Stimulated activated CD4-positive, alpha-beta T cell treated with anti-CD3 and anti-CD28 coated beads, Interleukin-2, amount 100 ng/mL, for 24 hours (primary cell): ENCODE data around the gene IGSF3.
"Not testable (repeated sequence)": the region's sequence is repeated elsewhere in the genome, so short reads cannot be mapped to it uniquely, and the experiment has no call there.

Experiments
- DNase-seq, 2 donors: peaks; one replicate each; pipeline ENCODE4 v3.0.0-alpha.2; 2020

The IGSF3 gene

DNA sequence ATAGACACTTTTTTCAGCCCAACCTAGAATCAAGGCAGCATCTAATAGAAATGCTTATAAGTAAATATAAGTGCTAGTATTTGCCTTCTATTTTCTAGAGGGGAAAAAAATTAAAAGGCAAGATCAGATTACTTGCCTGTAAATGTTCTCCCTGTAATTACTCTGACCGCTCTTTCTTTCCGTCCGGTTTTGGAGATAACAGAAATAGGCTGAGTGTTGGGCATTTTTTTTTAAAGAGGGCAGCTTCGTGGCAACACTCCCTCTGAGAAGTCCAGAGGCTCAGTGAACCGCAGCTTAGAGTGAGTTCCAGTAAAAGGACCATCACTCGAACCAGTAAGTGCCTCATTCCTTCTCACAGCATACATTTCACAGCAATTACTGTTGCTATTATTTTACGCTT is 40.6 kb downstream of the IGSF3 start:
- not testable (repeated sequence) for DNase-seq

GRCh38 chr1:116625155-116625554 is 42.4 kb downstream of the IGSF3 start:
- not testable (repeated sequence) for DNase-seq

DNA sequence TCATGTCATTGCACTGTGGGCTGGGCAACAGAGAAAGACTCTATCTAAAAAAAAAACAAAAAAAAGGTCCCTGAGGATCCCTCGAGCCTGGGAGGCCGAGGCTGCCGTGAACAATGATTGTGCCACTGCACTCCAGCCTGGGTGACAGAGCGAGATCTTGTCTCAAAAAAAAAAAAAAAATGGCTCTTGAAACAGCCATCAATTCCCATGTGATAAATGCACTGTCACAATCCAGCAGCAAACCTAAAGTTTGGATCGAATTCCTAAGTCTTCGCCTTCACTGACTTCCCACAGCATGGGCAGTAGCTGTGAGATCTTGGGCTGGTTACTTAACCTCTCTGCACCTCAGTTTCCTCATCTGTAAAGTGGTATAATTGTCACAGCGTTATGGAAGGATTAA is 43.5 kb downstream of the IGSF3 start:
- DNase-seq, result no peak

- DNase-seq, result not testable (repeated sequence)
Measured at GRCh38 chr1:116622496-116622895, 45.0 kb downstream of the IGSF3 start.

GRCh38 chr1:116621756-116622155 is 45.8 kb downstream of the IGSF3 start:
- not testable (repeated sequence) for DNase-seq

DNA sequence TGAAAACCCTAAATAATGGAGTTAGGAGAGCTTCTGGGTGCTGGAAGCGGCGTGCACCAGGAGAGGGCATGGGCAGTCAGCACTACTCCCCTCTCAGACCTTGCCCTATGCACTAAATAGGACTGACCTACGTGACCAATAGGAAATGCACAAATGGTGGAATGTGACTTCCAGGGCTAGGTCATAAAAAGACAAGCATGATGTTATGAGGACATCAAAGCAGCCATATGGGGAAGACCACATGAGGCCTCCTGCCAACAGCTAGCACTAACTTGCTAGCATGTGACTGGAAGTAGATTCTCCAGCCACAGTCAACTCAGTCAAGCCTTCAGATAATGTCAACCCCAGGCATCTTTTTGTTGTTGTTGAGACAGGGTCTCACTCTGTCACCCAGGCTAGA is 47.1 kb downstream of the IGSF3 start:
- DNase-seq, result not testable (repeated sequence)

DNA sequence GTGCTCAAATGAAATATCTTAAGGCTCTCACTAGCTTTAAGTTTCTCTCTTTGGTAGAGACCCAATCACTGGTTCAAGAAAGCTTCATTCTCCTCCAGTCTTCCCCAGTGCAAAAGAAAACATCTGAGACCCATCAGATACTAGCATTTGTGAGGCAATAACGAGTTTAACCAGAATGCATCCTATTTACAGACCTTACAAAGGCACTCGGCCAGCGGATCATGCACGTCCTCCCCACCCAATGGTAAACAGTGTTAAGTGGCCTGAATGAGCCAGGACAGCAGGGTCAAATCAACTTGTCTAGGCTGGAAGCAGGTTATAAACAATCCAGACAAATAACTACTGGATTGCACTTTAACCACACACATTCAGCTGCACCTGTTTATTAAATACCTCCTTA is 48.4 kb downstream of the IGSF3 start:
- DNase-seq, result not testable (repeated sequence)

DNA sequence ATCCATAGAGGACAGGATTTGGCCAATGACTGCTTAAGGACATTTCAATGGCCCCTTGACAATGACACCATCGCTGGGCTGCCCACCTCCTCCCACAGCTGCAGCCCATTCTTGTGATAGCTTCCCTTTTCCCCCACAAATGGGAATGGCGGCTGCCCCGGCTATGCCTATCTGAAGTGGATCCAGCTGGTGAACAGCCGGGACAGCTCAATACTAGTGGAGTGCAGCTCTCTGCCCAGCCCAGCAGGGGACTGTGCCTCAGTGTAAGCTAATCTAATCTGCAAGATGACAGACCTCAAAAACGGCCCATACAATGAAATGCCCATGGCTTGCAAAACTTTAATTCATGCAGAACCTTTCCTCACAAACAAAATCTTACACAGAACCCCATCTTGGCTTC is 49.7 kb downstream of the IGSF3 start:
- not testable (repeated sequence) for DNase-seq

GRCh38 chr1:116613825-116614224 is 53.7 kb downstream of the IGSF3 start:
- not testable (repeated sequence) for DNase-seq

DNA sequence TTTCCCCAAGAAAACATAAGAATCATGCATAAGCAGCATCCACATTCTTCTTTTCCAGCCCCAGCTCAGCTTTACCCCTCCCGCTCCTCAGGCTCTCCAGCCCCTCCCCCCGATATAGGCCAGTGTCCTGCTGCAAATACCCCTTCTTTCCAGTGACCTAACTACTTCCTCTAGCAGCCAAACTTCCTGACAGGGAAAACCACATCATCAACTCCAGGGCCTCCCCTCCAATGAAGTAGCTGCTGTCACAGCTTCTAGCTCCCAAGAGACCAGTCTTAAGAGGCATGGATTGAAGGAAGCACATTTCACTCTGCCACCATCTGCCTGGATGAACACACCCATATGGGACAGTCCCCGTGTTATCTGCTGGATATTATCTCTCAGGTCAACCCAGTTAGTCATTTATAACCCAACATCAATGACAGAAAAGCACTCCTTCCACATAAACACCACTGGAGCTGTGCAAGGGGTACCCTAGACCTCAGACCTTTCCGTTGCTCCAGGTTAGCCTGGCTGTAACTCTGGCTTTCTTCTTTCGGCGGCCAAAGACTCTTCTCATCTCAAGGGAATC is 57.6 kb downstream of the IGSF3 start:
- DNase-seq, result not testable (repeated sequence)

- DNase-seq, result not testable (repeated sequence)
Measured at GRCh38 chr1:116608841-116609240, 58.7 kb downstream of the IGSF3 start.

DNA sequence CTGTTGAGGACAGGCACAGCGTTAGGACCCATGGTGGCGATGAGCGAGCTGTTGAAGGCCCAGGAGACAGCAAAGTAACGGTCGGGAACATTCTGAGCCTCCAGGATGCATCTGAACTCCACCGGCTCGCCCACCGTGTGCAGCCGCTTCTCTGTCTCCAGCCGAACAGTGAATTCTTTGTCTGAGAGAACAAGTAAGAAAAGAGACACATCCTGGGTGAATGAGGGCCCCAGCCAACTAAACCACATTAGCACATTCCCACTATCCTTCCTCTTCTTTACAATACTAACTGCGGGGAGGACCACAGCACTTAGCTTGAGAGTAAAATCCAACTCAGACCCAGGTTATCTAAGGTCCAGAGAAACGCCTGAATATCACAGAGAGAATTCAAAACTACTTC is 59.4 kb downstream of the IGSF3 start:
- not testable (repeated sequence) for DNase-seq

DNA sequence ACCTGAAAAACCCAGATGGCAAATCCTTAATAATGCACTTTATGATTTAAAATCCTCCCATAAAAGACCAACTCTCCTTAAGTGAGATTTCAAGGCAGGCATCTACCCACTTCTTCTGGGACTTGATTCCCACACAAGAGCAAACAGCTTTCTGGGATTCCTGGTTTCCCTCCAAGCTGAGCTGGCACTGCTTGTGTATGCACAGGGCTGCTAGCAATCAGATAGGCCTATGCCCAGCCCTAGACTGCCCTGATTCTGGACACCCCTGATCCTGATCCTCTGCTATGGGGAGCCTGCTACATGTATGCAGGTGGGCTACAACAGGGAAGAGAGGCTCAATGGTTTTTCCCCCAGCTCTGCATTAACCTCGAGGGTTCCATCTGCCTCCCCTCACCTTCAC is 60.1 kb downstream of the IGSF3 start:
- not testable (repeated sequence) for DNase-seq

DNA sequence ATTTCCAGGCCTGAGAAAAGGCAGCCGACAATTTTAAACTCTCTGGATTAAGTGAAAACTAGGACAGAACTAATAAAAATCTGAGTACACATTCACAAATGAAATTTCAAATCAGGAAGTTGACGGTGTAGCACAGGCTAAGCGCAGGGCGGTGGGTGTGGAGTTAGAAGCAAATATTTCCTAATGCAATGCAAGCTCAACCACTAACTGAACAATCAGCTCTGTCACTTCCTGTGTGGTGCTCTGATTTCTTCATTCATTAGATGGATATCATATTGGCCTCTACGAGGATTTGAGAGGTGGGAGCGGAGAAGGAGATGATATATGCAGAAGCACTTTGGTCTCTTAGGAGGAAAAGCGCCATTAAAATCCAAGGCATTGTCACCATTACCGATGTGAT is 61.5 kb downstream of the IGSF3 start:
- DNase-seq, result not testable (repeated sequence)

DNA sequence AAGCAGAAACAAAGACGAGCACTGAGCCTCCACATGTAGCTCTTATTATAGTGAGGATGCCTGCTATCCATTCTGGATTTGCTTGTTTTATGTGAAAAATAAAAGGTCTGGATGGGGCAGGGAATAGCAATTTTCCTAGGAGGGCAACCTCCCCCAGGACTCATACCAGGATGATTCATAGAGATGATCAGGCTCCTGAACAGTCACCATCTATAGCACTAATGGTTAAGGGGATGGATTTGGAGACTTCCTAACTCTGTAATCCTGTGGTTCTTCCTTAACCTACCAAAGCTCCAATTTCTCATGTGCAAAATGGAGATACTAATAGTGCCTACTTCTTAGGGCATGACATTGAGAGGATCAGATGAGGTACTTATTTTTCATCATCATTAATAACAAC is 62.2 kb downstream of the IGSF3 start:
- no peak for DNase-seq

GRCh38 chr1:116604408-116604807 is 63.1 kb downstream of the IGSF3 start:
- not testable (repeated sequence) for DNase-seq

GRCh38 chr1:116603646-116604045 is 63.9 kb downstream of the IGSF3 start:
- DNase-seq, result not testable (repeated sequence)

DNA sequence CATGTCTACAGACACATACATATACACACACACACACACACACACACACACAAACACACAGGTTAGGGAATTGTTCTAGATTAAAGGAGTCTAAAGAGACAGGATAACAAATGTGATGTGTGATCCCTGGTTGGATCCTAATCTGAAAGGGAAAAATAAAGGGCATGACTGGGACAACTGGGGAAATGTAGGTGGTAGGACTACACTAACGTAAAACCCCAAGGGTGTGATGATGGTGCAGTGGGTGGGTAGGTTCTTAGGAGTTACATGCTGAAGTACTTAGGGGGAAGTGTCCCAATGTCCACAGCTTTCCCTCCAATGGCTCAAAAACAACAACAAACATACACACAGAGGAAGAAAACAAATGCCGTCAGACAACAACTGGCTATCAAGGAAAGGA is 68.2 kb downstream of the IGSF3 start:
- DNase-seq, result not testable (repeated sequence)

- DNase-seq, result not testable (repeated sequence)
Measured at GRCh38 chr1:116598420-116599036, 69.0 kb downstream of the IGSF3 start.

DNA sequence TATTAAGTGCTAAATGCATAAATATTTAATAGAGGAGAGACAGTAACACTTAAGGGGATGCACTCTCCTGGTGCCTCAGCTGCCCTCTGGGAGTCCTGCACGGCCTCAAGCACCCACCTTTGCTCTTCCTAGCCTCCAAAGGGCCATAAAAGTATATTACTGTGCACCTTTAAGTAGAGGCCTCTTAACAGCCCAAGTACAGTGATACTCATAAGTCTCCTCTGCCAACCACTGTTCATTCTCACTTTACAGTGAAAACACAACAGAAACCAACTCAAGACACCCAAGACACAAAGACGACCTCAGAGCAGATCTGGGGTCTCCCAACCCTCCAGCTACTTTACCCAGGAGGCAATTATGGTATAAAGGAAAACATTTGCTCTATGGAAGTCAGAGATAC is 70.1 kb downstream of the IGSF3 start:
- DNase-seq, result not testable (repeated sequence)

DNA sequence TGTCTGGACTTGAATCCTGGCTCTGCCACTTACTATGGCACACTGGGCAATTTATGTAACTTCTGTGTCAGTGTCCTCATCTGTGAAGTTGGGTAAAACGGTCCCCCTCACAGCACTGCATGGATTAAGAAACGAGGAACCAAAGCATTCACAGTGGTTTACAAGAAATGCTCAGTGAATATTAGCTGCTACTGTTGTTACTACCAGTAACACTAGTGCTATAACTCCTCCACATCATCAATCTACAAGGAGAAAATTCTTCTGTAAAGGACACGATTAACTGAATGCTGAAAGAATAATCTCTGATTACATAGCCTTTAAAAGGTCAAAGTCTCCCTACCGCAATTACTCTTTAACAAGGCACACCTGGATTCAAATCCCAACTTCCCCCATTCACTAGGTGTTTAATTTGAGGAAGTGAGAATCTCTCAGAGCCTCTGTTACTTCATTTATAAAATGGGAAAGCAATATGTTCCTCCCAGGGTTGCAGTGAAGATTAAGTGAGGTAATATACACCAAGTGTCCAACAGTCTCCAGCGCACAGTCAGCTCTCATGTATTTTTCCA is 70.7 kb downstream of the IGSF3 start:
- DNase-seq, result not testable (repeated sequence)

DNA sequence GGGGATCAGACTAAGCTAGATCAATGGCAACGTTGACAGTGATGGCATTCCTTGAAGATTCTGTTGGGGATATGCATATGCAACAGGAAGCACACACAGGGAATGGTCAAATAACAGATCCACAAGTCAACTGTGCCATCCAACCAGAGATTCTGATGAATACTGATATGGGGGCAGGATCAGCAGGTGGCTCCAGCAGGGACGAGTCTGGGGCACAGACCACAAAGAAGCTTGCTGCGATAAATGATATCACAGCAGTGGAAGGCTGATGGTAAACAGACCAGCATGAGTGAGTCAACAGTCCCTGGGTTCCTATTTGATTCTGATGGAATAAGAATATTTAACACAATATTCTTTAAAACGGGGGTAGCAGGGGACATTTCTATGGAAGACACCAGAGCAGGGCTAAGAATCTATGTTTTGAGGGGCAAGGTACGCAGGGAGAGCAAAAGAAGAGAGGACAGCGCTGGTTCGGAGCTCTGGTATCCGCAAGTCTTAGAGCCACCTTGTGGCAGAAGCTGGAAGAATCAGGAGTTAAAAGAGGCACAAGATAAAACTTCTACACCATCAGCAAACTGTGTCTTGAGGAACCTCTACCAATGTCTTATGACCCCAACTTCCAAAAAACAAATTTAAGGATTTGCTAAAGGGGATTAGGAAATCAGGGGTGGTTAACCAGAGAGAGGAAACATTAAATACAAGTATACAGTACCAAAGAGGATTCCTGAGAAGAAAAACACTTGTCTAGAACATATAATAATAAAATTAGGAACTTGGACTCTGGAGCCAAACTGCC is 71.4 kb downstream of the IGSF3 start:
- peak; percentile 31 to 61 for DNase-seq

DNA sequence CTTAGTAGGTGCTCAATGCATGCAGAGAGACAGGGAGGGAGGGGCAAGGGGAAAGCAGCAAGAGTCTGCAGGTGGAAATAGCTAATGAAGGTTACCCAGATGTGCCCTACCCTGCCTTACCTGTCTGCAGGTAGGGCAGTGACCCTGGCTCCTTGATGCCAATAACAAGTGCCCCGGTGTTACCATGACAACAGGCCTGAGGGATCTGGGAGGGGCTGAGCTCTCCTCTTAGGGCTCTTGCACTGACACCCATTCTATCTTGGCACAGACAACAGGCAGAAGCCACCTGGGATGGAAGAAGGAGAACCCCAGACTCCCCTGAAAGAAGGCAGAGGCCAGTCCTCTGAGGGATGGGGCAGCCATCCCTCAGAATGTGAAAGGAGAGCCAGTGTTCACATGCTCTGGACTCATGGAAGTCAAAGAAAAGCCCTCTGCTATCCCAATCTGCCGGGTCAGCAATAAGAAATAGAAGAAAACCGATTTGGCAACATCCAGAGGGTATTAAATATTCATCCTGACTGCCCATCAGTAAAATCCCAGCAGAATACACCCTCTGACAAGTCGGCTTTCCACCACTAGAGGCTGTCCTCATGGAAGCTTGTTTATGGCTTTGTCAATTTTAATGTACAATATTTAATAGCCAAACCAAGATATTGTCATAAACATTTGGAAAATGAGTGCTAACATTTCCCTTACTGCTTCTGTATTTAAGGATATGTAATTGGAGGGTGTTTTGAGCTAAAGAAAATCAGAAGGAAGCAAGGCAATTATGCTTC is 72.3 kb downstream of the IGSF3 start:
- not testable (repeated sequence) for DNase-seq
